ENCODE measurements around the gene CLEC18B.

DNA sequence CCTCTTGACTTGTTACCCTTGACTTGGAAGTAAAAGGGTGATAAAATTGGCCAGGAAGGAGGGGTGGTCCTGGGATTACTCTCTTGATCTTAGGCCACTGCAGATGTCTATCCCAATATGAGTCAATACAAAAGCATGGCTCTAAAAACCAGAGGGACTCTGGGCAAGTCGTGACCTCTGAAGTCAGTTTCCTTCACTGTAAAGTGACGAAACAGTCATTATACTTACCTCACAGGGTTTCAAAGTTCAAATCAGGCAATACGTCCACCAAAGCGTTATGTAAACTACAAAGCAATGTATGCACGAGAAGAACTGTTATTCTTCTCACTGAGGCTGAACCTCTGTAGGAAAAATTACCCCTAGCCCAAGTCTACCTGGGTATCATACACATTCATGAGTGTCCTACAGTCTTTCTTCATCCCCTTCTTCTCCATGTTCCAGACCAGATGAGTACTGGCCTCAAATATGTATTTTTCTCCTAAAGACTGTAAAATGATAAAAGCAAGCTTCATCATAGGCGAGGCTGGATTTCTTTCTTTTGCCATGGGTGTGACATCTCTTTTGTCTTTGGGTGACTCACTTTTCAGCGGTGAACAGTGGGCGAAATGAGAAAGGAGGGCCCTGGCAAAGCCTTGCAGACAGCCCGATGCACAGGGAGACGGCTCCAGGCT lies 34.5 kb upstream of the CLEC18B start:
- TF ChIP-seq, protein P1, sequence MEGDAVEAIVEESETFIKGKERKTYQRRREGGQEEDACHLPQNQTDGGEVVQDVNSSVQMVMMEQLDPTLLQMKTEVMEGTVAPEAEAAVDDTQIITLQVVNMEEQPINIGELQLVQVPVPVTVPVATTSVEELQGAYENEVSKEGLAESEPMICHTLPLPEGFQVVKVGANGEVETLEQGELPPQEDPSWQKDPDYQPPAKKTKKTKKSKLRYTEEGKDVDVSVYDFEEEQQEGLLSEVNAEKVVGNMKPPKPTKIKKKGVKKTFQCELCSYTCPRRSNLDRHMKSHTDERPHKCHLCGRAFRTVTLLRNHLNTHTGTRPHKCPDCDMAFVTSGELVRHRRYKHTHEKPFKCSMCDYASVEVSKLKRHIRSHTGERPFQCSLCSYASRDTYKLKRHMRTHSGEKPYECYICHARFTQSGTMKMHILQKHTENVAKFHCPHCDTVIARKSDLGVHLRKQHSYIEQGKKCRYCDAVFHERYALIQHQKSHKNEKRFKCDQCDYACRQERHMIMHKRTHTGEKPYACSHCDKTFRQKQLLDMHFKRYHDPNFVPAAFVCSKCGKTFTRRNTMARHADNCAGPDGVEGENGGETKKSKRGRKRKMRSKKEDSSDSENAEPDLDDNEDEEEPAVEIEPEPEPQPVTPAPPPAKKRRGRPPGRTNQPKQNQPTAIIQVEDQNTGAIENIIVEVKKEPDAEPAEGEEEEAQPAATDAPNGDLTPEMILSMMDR (IDR thresholded peaks at IDR 0.05): no peak
- TF ChIP-seq POLR2A (IDR thresholded peaks at IDR 0.05): no peak
